Omental fat pad (tissue), 4 donors: ENCODE data around the gene TRPM3. TPM values are rescaled to one million over a fixed set of nuclear protein-coding genes. Genes with fewer than 3 reads are reported as not detected.

Source experiments
- ATAC-seq: fragments of 150-250 bp; one replicate; pipeline ENCODE4 v1.9.1; 2016; ENCODE audit warnings: mild to moderate bottlenecking, moderate library complexity; ENCODE audit not compliant: low FRiP score
- DNase-seq: peaks from one replicate; pipeline ENCODE4 v3.0.0-alpha.2; 2019; ENCODE audit warnings: low spot score
- total RNA-seq, 4 donors: library from RNA; depleted of rRNA; stranded (reverse); fragments of >200 nt; gene quantifications; one replicate each; pipeline ENCODE4 v1.1.0, GENCODE V29; 2016
- TF ChIP-seq, protein P1 (sequence below), 3 donors: fragments of 450-650 bp; IDR thresholded peaks; one replicate each; pipeline ENCODE4 v1.5.1; 2016 to 2017; ENCODE audit warnings: antibody characterized with exemption in 3 of 3, mild to moderate bottlenecking in 3 of 3, moderate library complexity in 2 of 3

Gene TRPM3
- total RNA-seq, 4 donors from 2014 or later, result 0.60 to 9.3 (median 1.5) TPM

- TF ChIP-seq, protein P1, sequence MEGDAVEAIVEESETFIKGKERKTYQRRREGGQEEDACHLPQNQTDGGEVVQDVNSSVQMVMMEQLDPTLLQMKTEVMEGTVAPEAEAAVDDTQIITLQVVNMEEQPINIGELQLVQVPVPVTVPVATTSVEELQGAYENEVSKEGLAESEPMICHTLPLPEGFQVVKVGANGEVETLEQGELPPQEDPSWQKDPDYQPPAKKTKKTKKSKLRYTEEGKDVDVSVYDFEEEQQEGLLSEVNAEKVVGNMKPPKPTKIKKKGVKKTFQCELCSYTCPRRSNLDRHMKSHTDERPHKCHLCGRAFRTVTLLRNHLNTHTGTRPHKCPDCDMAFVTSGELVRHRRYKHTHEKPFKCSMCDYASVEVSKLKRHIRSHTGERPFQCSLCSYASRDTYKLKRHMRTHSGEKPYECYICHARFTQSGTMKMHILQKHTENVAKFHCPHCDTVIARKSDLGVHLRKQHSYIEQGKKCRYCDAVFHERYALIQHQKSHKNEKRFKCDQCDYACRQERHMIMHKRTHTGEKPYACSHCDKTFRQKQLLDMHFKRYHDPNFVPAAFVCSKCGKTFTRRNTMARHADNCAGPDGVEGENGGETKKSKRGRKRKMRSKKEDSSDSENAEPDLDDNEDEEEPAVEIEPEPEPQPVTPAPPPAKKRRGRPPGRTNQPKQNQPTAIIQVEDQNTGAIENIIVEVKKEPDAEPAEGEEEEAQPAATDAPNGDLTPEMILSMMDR (IDR thresholded peaks at IDR 0.05), result no peak
- DNase-seq (no peak), ATAC-seq (no peak)
Measured at GRCh38 chr9:70949239-70949638, 172.2 kb downstream of the TRPM3 start.

DNA sequence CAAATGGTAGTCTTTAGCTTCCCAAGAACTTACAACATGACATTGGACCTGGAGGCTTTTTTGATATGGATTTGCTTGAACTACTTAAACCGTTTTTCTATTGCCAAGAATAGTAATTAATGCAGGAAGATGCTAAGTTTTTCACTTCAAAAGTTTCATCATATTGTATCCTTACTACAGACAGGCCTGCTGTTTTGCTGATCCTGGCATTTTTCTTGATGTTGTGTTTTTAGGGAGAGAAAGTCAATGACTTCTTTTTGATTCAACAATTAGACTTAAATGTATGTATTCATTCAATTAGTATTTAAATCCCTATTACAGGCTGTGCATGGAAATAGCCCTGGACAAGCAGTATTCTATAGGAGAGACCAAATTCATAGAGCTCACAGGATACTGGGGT is 172.7 kb downstream of the TRPM3 start:
- ATAC-seq (no peak), DNase-seq (no peak)
- TF ChIP-seq, protein P1 (IDR thresholded peaks at IDR 0.05), result no peak

- no peak for ATAC-seq
- DNase-seq, result no peak
- TF ChIP-seq, protein P1 (IDR thresholded peaks at IDR 0.05), result no peak
Measured at GRCh38 chr9:70947511-70947910, 173.9 kb downstream of the TRPM3 start.

DNA sequence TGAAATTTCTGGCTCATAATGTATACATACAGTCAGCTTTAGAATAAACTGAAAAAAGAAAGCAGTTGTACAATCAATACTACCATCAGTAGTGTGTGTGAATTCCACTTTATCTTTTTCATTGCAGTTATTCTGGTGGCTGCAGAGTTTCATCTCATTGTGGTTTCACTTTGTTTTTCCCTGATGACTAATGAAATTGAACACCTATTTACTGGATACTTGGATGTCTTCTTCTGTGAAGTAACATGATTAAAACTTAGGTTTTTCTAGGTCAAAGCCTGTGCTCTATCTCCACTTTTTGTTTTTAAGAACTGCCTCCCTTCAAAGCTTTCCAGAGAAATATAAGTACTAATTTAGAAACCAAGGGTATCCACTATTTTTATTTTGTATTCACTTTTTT is 174.3 kb downstream of the TRPM3 start:
- ATAC-seq, result peak; percentile 80
- TF ChIP-seq, protein P1 (IDR thresholded peaks at IDR 0.05), result no peak
- DNase-seq, result no peak

GRCh38 chr9:70945301-70945700 is 176.1 kb downstream of the TRPM3 start:
- DNase-seq (no peak), ATAC-seq (no peak)
- TF ChIP-seq, protein P1 (IDR thresholded peaks at IDR 0.05), result no peak

GRCh38 chr9:70941191-70941590 is 180.2 kb downstream of the TRPM3 start:
- TF ChIP-seq, protein P1 (IDR thresholded peaks at IDR 0.05), result no peak
- no peak for ATAC-seq
- DNase-seq, result no peak

- DNase-seq (no peak), ATAC-seq (no peak)
- TF ChIP-seq, protein P1 (IDR thresholded peaks at IDR 0.05), result no peak
Measured at GRCh38 chr9:70940605-70941004, 180.8 kb downstream of the TRPM3 start.
